Measurements from ENCODE around the gene MAP2K1. TPM values are rescaled to one million over a fixed set of nuclear protein-coding genes. Genes with fewer than 3 reads are reported as not detected.
"Not testable (repeated sequence)": the region's sequence is repeated elsewhere in the genome, so short reads cannot be mapped to it uniquely, and the experiment has no call there.

The MAP2K1 gene
- total and polyA plus RNA-seq, 2 donors (not counting 1 experiment from before 2014, with no cell fraction given), result 32.9 to 40.0 TPM

- Histone ChIP-seq H3K36me3 (ENCODE audit: control insufficient read depth, insufficient read depth, low read length) (no peaks in the 10 kb centered on the region), H2AFZ (ENCODE audit: low read length) (no peak overlapping the region), H3K79me2 (ENCODE audit: control insufficient read depth, insufficient read depth, low read length) (no peaks in the 10 kb centered on the region), H4K20me1 (ENCODE audit: control insufficient read depth, extremely low read depth, insufficient read depth, low read length) (no peaks in the 10 kb centered on the region), H3K27me3 (ENCODE audit: control insufficient read depth, insufficient read depth, low read length) (no peaks in the 10 kb centered on the region), H3K4me2 (ENCODE audit: extremely low read depth, insufficient read depth, low read length) (no peak overlapping the region), H3K4me1 (ENCODE audit: control insufficient read depth, extremely low read depth, insufficient read depth, low read length) (no peaks in the 10 kb centered on the region), H3K4me3 (replicated peaks in 1 of 4; ENCODE audit: control extremely low read depth in 1 of 4, insufficient read depth in 1 of 4, low read depth in 3 of 4, low read length in 4 of 4) (no peak overlapping the region), H3K27ac (ENCODE audit: insufficient read depth, low read length) (no peak overlapping the region), H3K9me3 (ENCODE audit: control insufficient read depth, insufficient read depth, low read depth, low read length) (no peaks in the 10 kb centered on the region), H3K9ac (ENCODE audit: insufficient read depth, low read length) (no peak overlapping the region)
- DNase-seq (ENCODE audit: low read depth in 2 of 2), result no peak
- TF ChIP-seq CTCF (conservative IDR thresholded peaks at IDR 0.05 in 1 of 2, IDR thresholded peaks at IDR 0.05 in 1 of 2; ENCODE audit: low read depth in 1 of 2, low read length in 2 of 2) (no peak), EZH2 (IDR thresholded peaks at IDR 0.05; ENCODE audit: low read length, missing control alignments) (no peak)
These were observed 75.9 kb downstream of the MAP2K1 start for GRCh38 chr15:66462627-66463026.

- not testable (repeated sequence) for DNase-seq (ENCODE audit: low read depth in 2 of 2); H3K4me3 ChIP-seq (replicated peaks in 1 of 4; ENCODE audit: control extremely low read depth in 1 of 4, insufficient read depth in 1 of 4, low read depth in 3 of 4, low read length in 4 of 4); H3K27ac ChIP-seq (ENCODE audit: insufficient read depth, low read length); H3K9me3 ChIP-seq (ENCODE audit: control insufficient read depth, insufficient read depth, low read depth, low read length); H3K27me3 ChIP-seq (ENCODE audit: control insufficient read depth, insufficient read depth, low read length); H3K79me2 ChIP-seq (ENCODE audit: control insufficient read depth, insufficient read depth, low read length); H2AFZ ChIP-seq (ENCODE audit: low read length); H3K9ac ChIP-seq (ENCODE audit: insufficient read depth, low read length); H3K4me1 ChIP-seq (ENCODE audit: control insufficient read depth, extremely low read depth, insufficient read depth, low read length); H3K4me2 ChIP-seq (ENCODE audit: extremely low read depth, insufficient read depth, low read length); H3K36me3 ChIP-seq (ENCODE audit: control insufficient read depth, insufficient read depth, low read length); H4K20me1 ChIP-seq (ENCODE audit: control insufficient read depth, extremely low read depth, insufficient read depth, low read length)
These were observed 78.6 kb downstream of the MAP2K1 start for GRCh38 chr15:66465294-66465693.

- not testable (repeated sequence) for H2AFZ ChIP-seq (ENCODE audit: low read length); H3K9ac ChIP-seq (ENCODE audit: insufficient read depth, low read length); H4K20me1 ChIP-seq (ENCODE audit: control insufficient read depth, extremely low read depth, insufficient read depth, low read length); H3K4me1 ChIP-seq (ENCODE audit: control insufficient read depth, extremely low read depth, insufficient read depth, low read length); DNase-seq (ENCODE audit: low read depth in 2 of 2); H3K4me2 ChIP-seq (ENCODE audit: extremely low read depth, insufficient read depth, low read length); H3K36me3 ChIP-seq (ENCODE audit: control insufficient read depth, insufficient read depth, low read length); H3K79me2 ChIP-seq (ENCODE audit: control insufficient read depth, insufficient read depth, low read length); H3K27ac ChIP-seq (ENCODE audit: insufficient read depth, low read length); H3K9me3 ChIP-seq (ENCODE audit: control insufficient read depth, insufficient read depth, low read depth, low read length); H3K27me3 ChIP-seq (ENCODE audit: control insufficient read depth, insufficient read depth, low read length); H3K4me3 ChIP-seq (replicated peaks in 1 of 4; ENCODE audit: control extremely low read depth in 1 of 4, insufficient read depth in 1 of 4, low read depth in 3 of 4, low read length in 4 of 4)
These were observed 80.7 kb downstream of the MAP2K1 start for GRCh38 chr15:66467162-66468040.

GRCh38 chr15:66470825-66471224, 84.1 kb downstream of the MAP2K1 start:
- not testable (repeated sequence) for DNase-seq (ENCODE audit: low read depth in 2 of 2); H3K4me1 ChIP-seq (ENCODE audit: control insufficient read depth, extremely low read depth, insufficient read depth, low read length); H3K27me3 ChIP-seq (ENCODE audit: control insufficient read depth, insufficient read depth, low read length)

More at GRCh38 chr15:66470825-66471224, 84.1 kb downstream of the MAP2K1 start:
- H3K36me3 ChIP-seq (ENCODE audit: control insufficient read depth, insufficient read depth, low read length); H3K79me2 ChIP-seq (ENCODE audit: control insufficient read depth, insufficient read depth, low read length); H3K4me3 ChIP-seq (replicated peaks in 1 of 4; ENCODE audit: control extremely low read depth in 1 of 4, insufficient read depth in 1 of 4, low read depth in 3 of 4, low read length in 4 of 4); H4K20me1 ChIP-seq (ENCODE audit: control insufficient read depth, extremely low read depth, insufficient read depth, low read length); H3K4me2 ChIP-seq (ENCODE audit: extremely low read depth, insufficient read depth, low read length); H3K9ac ChIP-seq (ENCODE audit: insufficient read depth, low read length); H3K27ac ChIP-seq (ENCODE audit: insufficient read depth, low read length); H3K9me3 ChIP-seq (ENCODE audit: control insufficient read depth, insufficient read depth, low read depth, low read length); H2AFZ ChIP-seq (ENCODE audit: low read length): not testable (repeated sequence)

All from fibroblast of lung (primary cell).